ENCODE measurements around the gene APOL4. TPM values are rescaled to one million over a fixed set of nuclear protein-coding genes. Genes with fewer than 3 reads are reported as not detected.

APOL4 gene
- total RNA-seq, 2 donors from 2014 or later, result 0.52 to 18.1 TPM

- DNase-seq, result no peak
- Histone ChIP-seq H3K9me3 (no peaks in the 10 kb centered on the region), H3K4me3 (peak overlapping the region; percentile 59 to 64), H3K36me3 (replicated peaks in 1 of 2; ENCODE audit: insufficient read depth in 1 of 2, low read depth in 2 of 2) (no peaks in the 10 kb centered on the region), H3K27me3 (no peaks in the 10 kb centered on the region), H3K27ac (peak overlapping the region; percentile 68 to 91 (median 86)), H3K4me1 (peaks cover 34% of the 10 kb centered on the region)
- WGBS, 2 donors, result 0% methylated on average over 4 of the region's 4 CpGs
- ATAC-seq, result peak; percentile 27
- TF ChIP-seq POLR2A (IDR thresholded peaks at IDR 0.05), result no peak
- TF ChIP-seq, protein P1, sequence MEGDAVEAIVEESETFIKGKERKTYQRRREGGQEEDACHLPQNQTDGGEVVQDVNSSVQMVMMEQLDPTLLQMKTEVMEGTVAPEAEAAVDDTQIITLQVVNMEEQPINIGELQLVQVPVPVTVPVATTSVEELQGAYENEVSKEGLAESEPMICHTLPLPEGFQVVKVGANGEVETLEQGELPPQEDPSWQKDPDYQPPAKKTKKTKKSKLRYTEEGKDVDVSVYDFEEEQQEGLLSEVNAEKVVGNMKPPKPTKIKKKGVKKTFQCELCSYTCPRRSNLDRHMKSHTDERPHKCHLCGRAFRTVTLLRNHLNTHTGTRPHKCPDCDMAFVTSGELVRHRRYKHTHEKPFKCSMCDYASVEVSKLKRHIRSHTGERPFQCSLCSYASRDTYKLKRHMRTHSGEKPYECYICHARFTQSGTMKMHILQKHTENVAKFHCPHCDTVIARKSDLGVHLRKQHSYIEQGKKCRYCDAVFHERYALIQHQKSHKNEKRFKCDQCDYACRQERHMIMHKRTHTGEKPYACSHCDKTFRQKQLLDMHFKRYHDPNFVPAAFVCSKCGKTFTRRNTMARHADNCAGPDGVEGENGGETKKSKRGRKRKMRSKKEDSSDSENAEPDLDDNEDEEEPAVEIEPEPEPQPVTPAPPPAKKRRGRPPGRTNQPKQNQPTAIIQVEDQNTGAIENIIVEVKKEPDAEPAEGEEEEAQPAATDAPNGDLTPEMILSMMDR (IDR thresholded peaks at IDR 0.05), result no peak
- intact Hi-C loops (cut with DNase I), result no loop called here
Observed at GRCh38 chr22:36239150-36239400, 37.5 kb upstream of the APOL4 start.

DNA sequence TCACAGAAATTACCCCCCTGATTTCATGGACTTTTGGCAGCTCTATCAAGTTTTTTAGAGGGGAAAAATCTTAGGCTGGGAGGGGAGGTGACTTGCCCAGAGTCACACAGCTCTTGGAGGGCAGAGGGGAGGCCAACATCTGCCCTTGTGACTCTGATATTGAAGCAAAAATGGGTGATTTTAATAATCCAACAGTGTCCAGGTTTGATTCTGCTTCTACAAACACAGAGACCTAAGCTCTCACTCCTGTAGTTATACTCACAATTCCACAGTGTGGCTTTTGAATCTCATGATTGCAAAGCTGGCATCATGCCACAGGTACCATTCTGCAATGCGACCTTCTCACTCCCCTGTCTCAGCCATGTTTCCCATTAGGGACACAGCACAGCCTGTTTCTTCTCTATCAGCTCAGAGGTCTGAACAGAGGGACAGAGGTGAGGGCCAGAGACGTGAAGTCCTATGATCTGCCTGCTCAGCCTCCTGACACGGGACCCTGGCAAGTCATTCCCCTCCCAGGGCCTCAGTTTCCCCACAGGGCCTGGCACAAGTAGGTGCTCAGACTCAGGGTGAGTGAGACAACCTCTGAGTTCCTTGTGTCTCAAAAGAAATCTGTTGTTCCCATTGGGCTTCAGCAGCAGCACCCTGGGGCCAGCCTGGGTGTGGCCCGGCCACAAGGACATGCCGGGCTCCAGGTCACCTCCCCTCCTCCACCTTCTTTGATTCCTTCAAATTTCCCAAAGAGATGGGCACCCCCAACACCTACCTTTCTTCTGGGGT lies 37.0 kb upstream of the APOL4 start:
- TF ChIP-seq POLR2A (IDR thresholded peaks at IDR 0.05), result no peak
- TF ChIP-seq, protein P1 (IDR thresholded peaks at IDR 0.05), result no peak
- intact Hi-C loops (cut with DNase I), result no loop called here

GRCh38 chr22:36237462-36238372 lies 36.1 kb upstream of the APOL4 start:
- WGBS, 2 donors, result 69 to 72% methylated on average over 10 to 12 of the region's 12 CpGs
- intact Hi-C loops (cut with DNase I), result no loop called here
- no peaks in the 10 kb centered on the region for H3K27me3 ChIP-seq
- TF ChIP-seq POLR2A (IDR thresholded peaks at IDR 0.05), result no peak
- TF ChIP-seq, protein P1 (IDR thresholded peaks at IDR 0.05), result no peak
- DNase-seq, result peak in 1 of 4 donors; percentile 19
- H3K36me3 ChIP-seq (replicated peaks in 1 of 2; ENCODE audit: insufficient read depth in 1 of 2, low read depth in 2 of 2), result peaks cover 0 to 5% of the 10 kb centered on the region in 2 donors
- ATAC-seq, result no peak
- H3K4me3 ChIP-seq, result no peak overlapping the region
- H3K4me1 ChIP-seq, result peaks cover 34% of the 10 kb centered on the region
- peak overlapping the region in 3 of 4 donors; percentile 83 to 91 (median 90) for H3K27ac ChIP-seq
- H3K9me3 ChIP-seq, result no peaks in the 10 kb centered on the region

More for the DNA sequence above, 37.0 kb upstream of the APOL4 start:
- 0% methylated on average over 3 to 5 of the region's 5 CpGs for WGBS, 2 donors
- no peaks in the 10 kb centered on the region for H3K9me3 ChIP-seq
- no peaks in the 10 kb centered on the region for H3K27me3 ChIP-seq
- ATAC-seq (peak; percentile 20), DNase-seq (peak; percentile 35 to 57 (median 46))
- peak overlapping the region; percentile 68 to 91 (median 86) for H3K27ac ChIP-seq
- H3K4me3 ChIP-seq, result peak overlapping the region; percentile 59 to 64
- H3K36me3 ChIP-seq (replicated peaks in 1 of 2; ENCODE audit: insufficient read depth in 1 of 2, low read depth in 2 of 2), result no peaks in the 10 kb centered on the region
- peaks cover 34% of the 10 kb centered on the region for H3K4me1 ChIP-seq

- no peaks in the 10 kb centered on the region for H3K9me3 ChIP-seq
- TF ChIP-seq, protein P1 (IDR thresholded peaks at IDR 0.05), result no peak
- no peak for TF ChIP-seq POLR2A (IDR thresholded peaks at IDR 0.05)
- H3K27ac ChIP-seq, result no peak overlapping the region
- DNase-seq (no peak), ATAC-seq (no peak)
- H3K4me3 ChIP-seq, result no peak overlapping the region
- 84 to 86% methylated on average over 14 of the region's 14 CpGs for WGBS, 2 donors
- peaks cover 34% of the 10 kb centered on the region for H3K4me1 ChIP-seq
- H3K27me3 ChIP-seq, result no peaks in the 10 kb centered on the region
- intact Hi-C loops (cut with DNase I), result no loop called here
- peaks cover 0 to 10% of the 10 kb centered on the region in 2 donors for H3K36me3 ChIP-seq (replicated peaks in 1 of 2; ENCODE audit: insufficient read depth in 1 of 2, low read depth in 2 of 2)
Observed at GRCh38 chr22:36236388-36237319, 35.0 kb upstream of the APOL4 start.
